Type B pancreatic cell (in vitro differentiated cells): ENCODE measurements around the gene DNAJB8. TPM values are rescaled to one million over a fixed set of nuclear protein-coding genes. Genes with fewer than 3 reads are reported as not detected.

Experiments used
- DNase-seq: peaks from one replicate; pipeline ENCODE4 v3.0.0; 2021; ENCODE audit warnings: mixed read lengths; ENCODE audit not compliant: unreplicated experiment; ENCODE audit errors: extremely low spot score
- H3K27ac Mint-ChIP-seq: 2 replicates; pipeline ENCODE4 v1.8.0; 2021; ENCODE audit warnings: mild to moderate bottlenecking, mixed read lengths
- H3K27me3 Mint-ChIP-seq: 2 replicates; pipeline ENCODE4 v1.8.0; 2021; ENCODE audit warnings: mixed read lengths
- H3K36me3 Mint-ChIP-seq: 2 replicates; pipeline ENCODE4 v1.8.0; 2021; ENCODE audit warnings: mixed read lengths
- H3K4me1 Mint-ChIP-seq: one replicate; pipeline ENCODE4 v1.8.0; 2021; ENCODE audit warnings: mixed read lengths; ENCODE audit not compliant: unreplicated experiment
- H3K4me3 Mint-ChIP-seq: 2 replicates; pipeline ENCODE4 v1.8.0; 2021; ENCODE audit warnings: mild to moderate bottlenecking, mixed read lengths
- H3K9me3 Mint-ChIP-seq: 2 replicates; pipeline ENCODE4 v1.8.0; 2021; ENCODE audit warnings: mixed read lengths
- total RNA-seq: library from RNA; stranded (reverse); gene quantifications from 2 replicates; pipeline ENCODE4 v1.2.1, GENCODE V29; 2021; ENCODE audit warnings: low replicate concordance
- TF ChIP-seq, protein P1 (sequence below): fragments of 200-600 bp; sonication (generic); conservative IDR thresholded peaks from 2 replicates; pipeline ENCODE4 v1.5.0; 2021; ENCODE audit warnings: antibody characterized with exemption, mild to moderate bottlenecking

DNAJB8 gene
- total RNA-seq, 1 donor from 2014 or later, result not detected

DNA sequence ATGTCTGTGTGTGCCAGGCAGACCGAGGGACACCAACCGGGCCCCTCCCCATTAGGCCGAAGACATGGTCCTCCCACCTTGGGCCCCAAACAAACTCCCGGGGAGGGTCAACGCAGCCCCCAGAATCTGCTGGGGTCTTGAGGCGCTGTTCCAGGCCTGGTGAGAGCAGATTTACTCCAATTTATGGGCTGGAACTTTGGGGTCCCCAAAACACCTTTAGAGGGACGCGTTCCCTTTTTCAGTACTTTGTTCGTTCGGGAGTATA lies 23.9 kb upstream of the DNAJB8 start:
- H3K4me1 Mint-ChIP-seq, result peaks cover 5% of the 10 kb centered on the region
- peak overlapping the region; percentile 93 for H3K4me3 Mint-ChIP-seq
- H3K9me3 Mint-ChIP-seq, result no peaks in the 10 kb centered on the region
- peak overlapping the region; percentile 51 for H3K27ac Mint-ChIP-seq
- peaks cover 74% of the 10 kb centered on the region for H3K27me3 Mint-ChIP-seq
- TF ChIP-seq, protein P1, sequence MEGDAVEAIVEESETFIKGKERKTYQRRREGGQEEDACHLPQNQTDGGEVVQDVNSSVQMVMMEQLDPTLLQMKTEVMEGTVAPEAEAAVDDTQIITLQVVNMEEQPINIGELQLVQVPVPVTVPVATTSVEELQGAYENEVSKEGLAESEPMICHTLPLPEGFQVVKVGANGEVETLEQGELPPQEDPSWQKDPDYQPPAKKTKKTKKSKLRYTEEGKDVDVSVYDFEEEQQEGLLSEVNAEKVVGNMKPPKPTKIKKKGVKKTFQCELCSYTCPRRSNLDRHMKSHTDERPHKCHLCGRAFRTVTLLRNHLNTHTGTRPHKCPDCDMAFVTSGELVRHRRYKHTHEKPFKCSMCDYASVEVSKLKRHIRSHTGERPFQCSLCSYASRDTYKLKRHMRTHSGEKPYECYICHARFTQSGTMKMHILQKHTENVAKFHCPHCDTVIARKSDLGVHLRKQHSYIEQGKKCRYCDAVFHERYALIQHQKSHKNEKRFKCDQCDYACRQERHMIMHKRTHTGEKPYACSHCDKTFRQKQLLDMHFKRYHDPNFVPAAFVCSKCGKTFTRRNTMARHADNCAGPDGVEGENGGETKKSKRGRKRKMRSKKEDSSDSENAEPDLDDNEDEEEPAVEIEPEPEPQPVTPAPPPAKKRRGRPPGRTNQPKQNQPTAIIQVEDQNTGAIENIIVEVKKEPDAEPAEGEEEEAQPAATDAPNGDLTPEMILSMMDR, result no peak
- DNase-seq, result no peak
- peaks cover 11% of the 10 kb centered on the region for H3K36me3 Mint-ChIP-seq

DNA sequence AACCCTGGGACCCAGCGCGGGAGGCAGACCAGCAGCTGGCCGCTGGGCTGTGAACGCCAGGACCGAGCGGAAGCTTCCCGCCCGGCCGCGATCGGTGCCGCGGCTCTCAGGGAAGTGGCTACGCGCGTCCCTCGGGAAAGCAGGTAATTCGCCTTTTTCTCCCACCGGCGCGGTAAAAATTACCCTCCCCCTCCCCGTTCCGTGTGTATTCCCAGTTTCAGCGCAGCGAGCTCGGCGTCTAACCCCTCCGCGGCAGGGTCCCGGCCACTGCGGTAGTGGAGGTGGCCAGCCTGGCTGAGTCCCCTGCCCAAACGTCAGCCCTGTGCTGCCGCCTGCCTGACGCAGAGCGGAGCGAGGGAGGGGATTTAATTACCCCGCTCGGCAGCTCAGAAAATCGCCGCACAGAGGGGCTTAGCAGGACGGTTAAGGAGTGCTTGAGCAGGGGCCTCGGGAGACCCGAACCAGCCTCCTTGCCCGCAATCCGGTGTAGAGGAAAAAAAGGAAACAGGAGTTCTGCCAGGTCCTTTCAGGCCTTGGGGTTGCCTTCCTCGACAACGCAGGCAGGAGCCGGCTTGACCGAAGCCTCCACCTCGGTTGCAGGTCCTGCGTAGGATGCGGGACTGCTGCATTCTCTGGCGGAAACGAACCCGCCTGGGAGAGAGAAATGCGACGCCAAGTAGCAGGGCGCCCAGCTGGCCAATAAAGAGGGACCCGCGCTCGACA lies 23.4 kb upstream of the DNAJB8 start:
- Mint-ChIP-seq H3K4me1 (peaks cover 5% of the 10 kb centered on the region), H3K9me3 (no peaks in the 10 kb centered on the region)

DNA sequence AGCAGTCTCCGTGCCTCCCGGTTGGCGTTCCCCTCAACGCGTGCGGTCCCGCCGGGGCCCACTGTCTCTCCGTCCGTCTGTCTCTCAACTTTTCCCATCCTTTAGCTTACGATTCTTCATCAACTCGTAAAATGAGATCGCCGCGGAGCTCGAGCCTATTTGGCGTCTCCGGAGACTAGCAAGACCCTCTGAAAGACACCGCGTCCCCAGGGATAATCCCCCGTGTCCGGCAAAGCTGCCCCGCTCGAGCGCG lies 22.9 kb upstream of the DNAJB8 start:
- Mint-ChIP-seq H3K9me3 (no peaks in the 10 kb centered on the region), H3K4me3 (peak overlapping the region; percentile 93), H3K27ac (peak overlapping the region; percentile 80), H3K27me3 (peaks cover 74% of the 10 kb centered on the region), H3K36me3 (peaks cover 8% of the 10 kb centered on the region), H3K4me1 (peaks cover 5% of the 10 kb centered on the region)
- TF ChIP-seq, protein P1, result no peak
- no peak for DNase-seq

More for the DNA sequence above, 23.4 kb upstream of the DNAJB8 start:
- H3K36me3 Mint-ChIP-seq, result peaks cover 11% of the 10 kb centered on the region
- H3K27me3 Mint-ChIP-seq, result peaks cover 74% of the 10 kb centered on the region
- TF ChIP-seq, protein P1, result peak; percentile 29
- peak overlapping the region; percentile 93 for H3K4me3 Mint-ChIP-seq
- peak overlapping the region; percentile 80 for H3K27ac Mint-ChIP-seq
- DNase-seq, result no peak

DNA sequence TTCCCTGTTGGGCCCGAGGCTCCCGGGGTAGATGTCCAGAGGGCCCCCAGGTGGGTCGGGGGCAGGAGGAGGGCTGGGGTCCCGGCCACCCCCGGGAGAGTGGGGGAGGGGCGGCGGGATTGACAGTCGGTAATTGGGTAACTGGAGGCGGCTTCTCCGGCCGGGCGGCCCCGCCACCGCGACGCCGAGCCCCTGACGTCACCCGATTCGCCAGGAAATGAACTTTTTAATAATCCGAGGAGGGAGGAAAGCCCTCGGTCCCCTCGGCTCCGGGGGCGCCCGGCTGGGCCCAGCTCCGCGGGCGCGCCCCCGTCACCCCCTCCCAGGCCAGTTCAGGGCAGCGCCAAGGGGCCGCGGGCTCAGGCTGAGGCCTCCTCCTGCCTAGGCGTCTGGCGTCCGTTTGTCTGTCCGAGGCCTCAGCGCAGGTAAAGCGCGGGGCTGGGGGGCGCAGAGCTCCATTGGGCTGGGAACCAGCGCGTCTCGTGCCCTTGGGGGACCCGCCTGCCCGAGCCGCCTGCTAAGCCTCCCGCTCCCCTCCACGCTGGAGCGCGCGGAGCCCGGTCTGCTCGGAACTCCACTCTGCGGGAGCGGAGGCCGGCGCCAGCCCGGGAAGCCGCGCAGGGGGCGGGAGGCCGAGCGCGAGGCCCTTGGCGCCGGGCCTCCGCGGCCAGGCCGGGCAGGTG lies 22.4 kb upstream of the DNAJB8 start:
- Mint-ChIP-seq H3K9me3 (no peaks in the 10 kb centered on the region), H3K4me1 (peaks cover 2% of the 10 kb centered on the region), H3K27ac (peak overlapping the region; percentile 69), H3K4me3 (peak overlapping the region; percentile 93), H3K36me3 (peaks cover 5% of the 10 kb centered on the region), H3K27me3 (peaks cover 74% of the 10 kb centered on the region)
- no peak for DNase-seq
- TF ChIP-seq, protein P1, result no peak

DNA sequence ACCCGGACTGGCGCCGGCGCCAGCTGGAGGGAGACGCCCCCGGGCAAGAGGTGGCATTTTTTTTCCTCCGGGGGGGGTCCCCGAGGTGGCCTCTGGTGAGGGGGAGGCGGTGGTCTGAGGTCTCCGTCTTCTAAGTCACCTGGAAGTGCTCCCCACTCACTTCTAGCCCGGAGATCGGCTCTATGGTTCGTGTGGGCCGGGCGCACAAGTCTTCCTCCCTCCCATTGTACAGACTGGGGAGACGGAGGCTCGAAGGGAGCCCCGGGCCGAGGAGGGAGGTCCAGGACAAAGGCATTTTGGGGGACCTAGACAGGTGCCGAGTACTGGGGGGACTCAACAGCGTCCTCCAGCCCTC lies 21.9 kb upstream of the DNAJB8 start:
- TF ChIP-seq, protein P1, result no peak
- Mint-ChIP-seq H3K27me3 (peaks cover 73% of the 10 kb centered on the region), H3K27ac (peak overlapping the region; percentile 69), H3K4me1 (no peaks in the 10 kb centered on the region), H3K36me3 (peaks cover 3% of the 10 kb centered on the region), H3K4me3 (peak overlapping the region; percentile 83), H3K9me3 (no peaks in the 10 kb centered on the region)
- DNase-seq, result no peak
